22Rv1 (cell line): Measurements from ENCODE around the gene ZNF90.
"Not testable (repeated sequence)": the region's sequence is repeated elsewhere in the genome, so short reads cannot be mapped to it uniquely, and the experiment has no call there.

Experiments used
- CTCF ChIP-seq: fragments of 450-650 bp; IDR thresholded peaks from 2 replicates; pipeline ENCODE4 v1.5.1; 2017; ENCODE audit warnings: mild to moderate bottlenecking
- ZFX ChIP-seq: fragments of 450-650 bp; IDR thresholded peaks from 2 replicates; pipeline ENCODE4 v1.6.1; 2017; ENCODE audit warnings: antibody characterized with exemption, borderline replicate concordance

GRCh38 chr19:20058738-20059137 is 19.1 kb upstream of the ZNF90 start:
- not testable (repeated sequence) for TF ChIP-seq CTCF, ZFX
